M059J (cell line): ENCODE measurements around the gene SORCS2. TPM values are rescaled to one million over a fixed set of nuclear protein-coding genes. Genes with fewer than 3 reads are reported as not detected.

Experiments used
- DNase-seq: peaks from one replicate; pipeline ENCODE4 v3.0.0-alpha.2; 2012; ENCODE audit warnings: low read depth
- total RNA-seq: library from RNA; depleted of rRNA; stranded (reverse); fragments of >200 nt; shearing (Covaris generic); gene quantifications from 2 replicates; pipeline ENCODE4 v1.2.3, GENCODE V29; 2014

SORCS2 gene
- total RNA-seq, 1 experiment from 2014 or later = 0.02 TPM

DNA sequence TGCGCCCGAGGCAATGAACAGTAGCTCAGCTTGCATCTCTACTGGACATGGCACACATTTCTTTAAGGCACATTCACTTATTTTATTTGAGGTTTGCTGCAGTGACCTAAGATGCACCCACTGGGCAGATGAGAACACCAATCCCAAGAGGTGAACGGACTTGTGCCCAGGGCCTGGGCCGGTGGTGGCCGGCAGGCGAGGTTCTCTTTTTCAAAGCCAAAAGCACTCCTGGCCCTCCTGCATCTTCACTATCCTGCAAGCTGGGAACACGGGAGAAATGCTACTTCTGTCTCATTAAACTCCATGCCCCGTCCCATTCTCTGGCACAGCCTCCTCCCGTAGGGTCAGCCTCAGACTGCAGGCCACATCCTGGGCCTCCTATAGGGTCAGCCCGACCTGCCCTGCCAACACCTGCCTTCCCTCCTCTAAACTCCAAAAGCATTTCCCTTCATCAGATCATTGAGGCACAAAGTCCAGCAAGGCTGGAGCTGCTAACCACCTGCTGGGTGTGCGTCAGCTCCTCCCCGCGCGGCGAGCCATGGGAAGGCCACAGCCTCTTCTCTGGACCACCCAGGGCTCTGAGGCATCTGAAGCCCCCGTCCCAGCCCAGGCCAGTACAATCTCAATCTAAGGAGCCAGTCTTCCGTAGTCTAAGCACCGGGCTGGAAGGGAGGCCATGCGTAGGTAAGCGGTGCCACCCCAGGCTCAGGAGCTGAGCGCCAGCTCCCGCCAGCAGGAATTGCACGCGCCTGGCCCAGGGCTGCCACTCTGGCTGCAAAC is 581.3 kb downstream of the SORCS2 start:
- DNase-seq = no peak

DNA sequence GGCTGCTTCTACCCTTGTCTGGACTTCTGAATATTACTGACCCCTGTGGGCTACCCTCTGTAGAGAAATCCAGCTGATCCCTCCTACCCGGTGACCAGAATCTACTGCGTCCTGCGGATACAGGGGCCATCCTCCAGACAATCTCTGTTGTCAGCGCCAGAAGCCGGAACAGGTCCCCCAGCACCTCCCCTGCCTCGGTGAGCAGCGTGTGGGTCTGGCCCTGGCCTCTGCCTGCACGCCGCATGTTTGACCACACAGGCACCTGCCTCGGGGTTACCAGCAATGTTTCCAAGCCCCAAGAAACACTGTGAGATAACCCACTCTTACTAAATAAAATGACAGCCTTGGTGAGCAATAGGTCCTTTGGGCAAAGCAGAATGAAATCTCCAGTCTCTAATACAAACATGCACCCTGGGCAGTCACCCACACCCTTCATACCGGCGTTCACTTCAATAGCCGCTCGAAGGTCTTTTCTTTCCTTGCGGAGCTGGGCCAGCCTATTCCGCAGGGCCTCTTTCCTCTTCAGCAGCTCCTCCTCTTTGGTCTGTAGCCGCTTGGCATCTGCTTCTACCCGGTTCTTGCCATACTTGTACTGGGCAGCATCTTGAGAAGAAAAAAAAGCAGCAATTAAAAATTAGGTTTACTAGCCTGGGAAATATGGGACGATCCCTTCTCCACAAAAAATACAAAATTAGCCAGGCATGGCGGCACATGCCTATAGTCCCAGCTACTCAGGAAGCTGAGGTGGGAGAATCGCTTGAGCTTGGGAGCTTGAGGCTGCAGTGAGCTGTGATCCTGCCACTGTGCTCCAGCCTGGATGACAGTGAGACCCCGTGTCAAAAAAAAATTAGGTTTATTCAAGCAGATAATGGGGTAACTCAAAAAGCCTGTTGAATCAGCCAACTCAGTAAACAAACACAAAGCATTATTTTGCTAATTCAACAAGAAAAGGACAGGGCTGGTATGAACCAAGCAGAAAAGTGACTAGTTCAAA is 582.3 kb downstream of the SORCS2 start:
- DNase-seq = no peak

DNA sequence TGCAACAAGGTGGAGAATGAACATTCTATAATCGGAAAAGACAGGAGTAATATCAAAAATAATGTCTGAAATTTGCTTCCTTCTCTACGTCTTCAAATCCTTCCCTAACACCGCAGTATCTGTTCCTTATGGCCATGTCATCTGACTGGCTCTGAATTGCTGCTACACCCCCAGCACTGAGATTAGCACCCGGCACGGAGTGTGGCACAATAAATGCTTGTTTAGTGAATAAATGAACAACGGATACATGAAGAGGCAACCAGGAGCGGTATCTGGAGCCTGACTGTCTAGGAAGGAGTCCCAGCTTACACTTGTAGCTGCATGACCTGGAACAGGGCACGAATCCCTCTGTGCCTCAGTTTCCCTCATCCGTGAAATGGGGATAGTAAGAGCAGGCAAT is 583.1 kb downstream of the SORCS2 start:
- DNase-seq = no peak

DNA sequence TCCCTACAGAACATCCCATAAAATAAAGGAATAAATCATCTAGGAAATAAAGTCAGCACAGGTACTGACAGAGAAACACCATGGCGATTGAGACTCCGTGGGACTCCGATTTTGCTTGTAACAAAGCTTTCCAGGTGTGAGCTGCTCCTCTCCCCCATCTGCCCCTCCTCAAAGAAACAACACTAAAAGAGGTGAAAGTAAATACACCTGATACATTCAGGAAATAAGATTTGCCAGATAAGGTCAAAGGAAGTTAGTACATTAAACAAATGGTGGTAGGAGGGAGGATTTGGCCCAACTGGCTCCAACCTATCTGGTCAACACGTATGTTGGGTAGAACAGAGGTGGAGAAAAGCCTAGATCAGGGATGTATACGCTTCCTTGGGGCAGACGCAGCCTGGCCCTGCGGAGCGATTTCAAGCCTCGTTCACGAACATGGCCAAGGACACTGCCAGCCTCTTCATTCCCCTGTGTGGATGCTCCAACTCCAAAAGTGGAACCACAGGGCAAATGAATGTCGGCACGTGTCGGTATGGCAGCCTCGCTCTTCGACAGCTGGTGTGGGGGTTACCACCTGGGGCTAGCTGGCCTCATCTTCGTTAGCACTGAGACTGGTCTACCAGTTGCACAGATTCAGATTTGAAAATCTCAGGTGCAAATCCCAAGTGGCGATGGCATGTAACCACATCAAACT is 584.8 kb downstream of the SORCS2 start:
- no peak for DNase-seq

DNA sequence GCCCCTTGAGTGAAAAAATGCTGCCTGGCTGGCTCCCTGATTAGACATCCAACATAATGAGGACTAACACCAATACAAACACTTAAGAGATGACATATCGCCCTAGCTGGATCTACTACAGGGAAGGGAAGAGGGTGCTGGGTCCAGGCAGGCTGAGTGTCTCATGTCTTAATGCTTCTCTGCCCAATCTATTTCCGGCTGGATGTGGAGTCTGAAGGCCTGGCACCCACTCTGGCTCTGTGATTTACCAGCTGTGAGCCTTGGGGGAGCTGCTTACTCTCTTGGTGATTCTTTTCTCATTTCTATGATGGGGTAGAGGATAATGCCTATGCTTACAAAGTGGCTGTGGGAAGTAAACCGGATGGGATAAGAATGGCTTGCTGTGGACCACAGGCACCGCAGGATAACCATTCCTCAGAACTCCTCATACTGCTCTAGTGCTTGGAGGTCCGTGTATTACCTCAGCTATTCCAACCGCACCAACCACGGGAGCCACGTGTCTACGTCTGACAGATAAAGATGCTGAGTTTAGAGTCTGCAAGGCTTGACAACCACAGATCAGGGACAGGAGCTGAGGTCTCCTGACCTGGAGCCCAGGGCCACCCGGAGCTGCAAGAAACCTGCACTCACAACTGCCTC is 585.7 kb downstream of the SORCS2 start:
- no peak for DNase-seq

DNA sequence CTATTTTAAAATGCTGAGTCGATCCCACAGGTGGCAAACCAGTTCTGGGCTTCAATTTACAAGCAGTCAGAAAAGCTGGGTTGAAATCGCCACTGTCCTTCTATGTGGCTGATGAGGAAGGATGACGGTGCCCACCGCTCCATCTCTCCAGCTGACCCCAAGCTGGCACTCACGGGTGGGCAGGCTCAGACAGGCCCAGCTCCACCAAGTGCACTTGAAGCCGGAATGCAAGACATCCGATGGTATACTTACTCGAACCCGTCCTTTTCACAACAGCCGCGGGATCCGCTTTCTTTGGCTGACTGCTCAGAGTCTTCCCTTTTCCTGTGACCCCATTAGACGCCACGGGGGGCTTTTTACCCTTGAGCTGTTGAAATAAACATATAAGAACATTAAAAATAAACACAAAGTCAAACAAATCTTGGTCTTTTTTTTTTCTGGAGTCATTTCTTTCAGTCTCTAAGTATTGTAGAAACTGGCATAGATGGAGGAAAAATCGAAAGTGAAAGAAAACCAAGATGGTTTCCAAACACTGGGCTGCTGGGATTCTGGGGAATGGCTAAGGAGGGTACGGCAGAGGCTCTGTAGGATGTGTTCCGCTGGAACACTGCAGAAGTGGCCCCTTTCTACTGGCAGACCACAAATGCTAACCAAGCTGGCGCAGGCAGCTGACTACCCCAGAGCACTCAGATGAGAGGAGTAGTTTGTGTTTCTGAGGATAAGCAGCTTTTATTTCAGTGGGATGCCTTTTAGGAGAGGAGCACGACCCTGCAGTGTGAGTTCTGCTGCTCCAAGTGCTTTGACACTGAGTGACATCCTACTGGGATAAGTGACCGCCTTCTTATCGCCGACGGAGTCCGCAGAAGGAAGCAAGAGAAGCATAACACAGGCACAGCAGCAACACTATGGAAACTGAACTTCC is 586.4 kb downstream of the SORCS2 start:
- DNase-seq = no peak

DNA sequence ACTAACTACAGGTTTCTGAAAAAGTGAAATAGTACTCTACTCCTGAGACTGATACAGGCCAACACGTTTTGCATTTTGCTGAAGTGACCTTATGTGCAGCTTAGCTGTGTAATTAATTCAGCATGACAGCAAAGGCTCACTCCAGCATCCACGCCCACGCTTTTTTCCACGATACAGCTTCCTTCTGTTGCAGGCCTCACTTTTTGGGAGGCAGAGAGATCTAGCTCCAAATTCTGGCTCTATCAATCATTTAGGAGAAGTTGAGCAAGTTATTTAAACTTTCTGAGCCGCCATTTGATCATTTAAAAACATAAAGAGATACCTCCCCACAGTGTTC is 587.1 kb downstream of the SORCS2 start:
- DNase-seq = no peak

DNA sequence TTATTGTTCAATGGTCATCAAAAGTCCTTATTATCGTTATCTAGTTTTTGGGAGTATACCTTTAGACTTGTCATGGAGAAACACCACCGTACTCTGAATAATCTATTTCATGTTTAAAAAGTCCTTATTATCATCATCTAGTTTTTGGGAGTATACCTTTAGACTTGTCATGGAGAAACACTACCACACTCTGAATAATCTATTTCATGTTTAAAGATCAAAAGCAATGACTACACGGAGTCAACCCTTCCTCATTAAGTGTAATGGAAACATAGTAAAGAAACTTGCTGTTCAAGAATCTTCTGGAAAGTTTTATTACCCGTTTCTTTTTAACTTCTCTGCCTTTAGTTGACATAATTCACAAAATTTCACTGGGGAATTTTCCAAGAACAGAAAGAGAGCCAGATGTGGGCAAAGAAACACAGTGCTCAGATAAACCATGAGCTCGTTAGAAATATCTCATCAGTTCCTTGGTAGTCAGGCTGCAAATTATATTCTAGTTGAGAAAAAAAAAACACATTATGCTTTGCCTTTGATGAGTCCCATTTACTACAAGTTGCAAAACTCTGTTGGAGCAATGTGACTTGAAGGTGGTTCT is 588.5 kb downstream of the SORCS2 start:
- no peak for DNase-seq

DNA sequence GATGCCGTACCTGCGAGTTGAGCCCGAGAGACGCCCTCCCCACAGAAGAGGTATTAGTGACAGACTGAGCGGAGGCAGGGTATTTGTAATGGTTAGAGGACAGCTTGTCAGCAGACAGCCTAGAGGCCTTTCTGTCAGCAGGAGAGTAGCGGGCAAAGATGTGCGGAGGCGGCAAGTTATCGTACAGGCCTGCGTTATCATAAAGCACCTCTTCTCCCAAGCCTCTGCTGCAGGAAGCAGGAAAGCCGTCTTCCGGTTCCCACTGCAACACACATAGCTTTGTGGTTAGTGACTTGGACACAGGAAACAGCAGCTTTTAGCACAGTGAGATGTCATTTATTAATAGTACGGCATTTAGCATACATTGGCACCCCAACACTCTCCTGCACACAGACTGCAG is 589.0 kb downstream of the SORCS2 start:
- DNase-seq = no peak

DNA sequence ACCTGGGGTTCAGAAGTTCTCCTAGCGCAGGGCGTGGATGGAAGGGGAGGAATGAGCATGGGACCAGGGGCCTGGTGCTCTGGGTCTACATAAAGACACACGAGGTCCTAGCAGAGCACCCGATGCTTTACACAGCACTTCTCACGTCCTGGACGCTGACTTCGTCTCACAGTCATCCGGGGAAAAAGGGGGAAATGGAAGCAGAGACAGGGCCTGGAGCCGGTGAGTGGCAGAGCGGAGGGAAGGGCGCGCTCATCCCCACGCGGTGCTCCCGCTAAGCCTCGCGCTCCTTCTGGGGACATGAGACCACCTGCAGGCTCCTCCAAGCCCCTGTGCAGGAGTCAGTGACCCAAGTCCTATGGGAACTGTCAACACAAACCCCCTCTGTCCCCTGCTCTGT is 589.7 kb downstream of the SORCS2 start:
- DNase-seq = no peak

DNA sequence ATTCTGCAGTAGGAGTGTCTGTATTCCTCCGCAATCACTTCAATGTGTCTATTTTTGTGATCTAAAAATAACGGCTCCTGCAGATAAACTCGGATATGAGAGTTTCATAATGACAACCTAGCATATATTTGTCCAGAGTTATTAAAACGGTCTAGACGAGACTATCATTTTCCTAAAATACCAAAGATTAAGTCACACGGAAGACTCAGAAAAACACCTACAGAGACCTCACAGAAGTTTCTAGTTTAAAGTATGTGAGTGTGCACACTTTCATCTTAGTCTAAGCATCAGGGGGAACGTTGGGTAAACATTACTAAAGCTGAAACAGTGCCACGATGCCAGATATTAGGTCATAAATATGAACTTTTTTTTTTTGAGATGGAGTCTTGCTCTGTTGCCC is 590.4 kb downstream of the SORCS2 start:
- no peak for DNase-seq

DNA sequence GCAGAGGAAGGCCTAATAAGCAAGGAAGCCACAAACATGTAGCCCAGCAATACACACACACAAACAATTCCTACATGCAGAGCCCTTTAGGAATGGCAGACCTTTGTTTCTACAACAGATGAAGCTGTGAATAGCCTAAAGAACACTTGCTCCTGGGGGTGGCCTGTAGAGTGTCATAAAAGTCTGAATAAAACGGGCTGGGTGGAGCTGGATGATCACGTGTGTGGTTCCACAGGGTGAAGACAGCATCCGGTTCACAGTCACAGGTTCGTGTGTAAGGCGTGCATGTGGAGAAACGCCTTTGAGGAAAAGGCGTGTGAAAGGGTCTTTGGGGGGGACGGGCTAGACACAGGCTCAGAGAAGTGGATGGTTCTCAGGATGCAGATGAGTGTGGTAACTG is 591.2 kb downstream of the SORCS2 start:
- no peak for DNase-seq

DNA sequence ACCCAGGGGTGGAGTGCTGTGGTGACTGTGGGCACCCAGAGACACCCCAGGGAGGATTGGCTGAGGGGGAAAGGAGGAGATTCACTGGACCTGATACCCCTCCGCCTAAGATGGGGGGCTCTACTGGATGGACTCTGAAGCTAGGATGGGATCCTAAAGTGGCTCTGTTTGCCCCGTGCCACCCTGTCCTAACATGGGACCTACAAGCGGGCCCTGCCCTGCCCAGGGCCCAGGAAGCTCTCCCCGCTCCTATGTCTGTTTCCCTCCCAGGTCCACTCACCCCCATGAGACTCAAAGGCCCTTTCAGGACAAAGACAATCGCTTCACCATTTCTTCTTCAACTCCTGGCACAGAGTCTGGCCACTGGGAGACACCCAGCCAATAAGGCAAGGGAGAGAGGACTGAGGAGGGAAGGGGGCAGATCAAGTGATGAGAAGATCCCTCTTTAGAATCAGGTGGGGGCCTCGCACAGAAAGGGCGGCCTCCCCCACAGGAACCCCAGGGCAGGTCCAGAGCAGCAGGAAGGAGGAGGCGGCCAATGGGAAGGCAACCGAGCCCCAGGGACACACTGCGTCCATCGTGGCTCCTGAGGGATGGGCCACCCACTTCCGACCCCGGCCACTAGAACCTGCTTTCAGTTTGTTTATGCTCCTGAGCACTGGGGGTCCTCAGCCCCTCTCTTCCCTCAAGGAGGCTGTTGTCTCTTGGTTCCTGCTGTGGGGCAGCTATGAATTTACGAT is 592.0 kb downstream of the SORCS2 start:
- no peak for DNase-seq

DNA sequence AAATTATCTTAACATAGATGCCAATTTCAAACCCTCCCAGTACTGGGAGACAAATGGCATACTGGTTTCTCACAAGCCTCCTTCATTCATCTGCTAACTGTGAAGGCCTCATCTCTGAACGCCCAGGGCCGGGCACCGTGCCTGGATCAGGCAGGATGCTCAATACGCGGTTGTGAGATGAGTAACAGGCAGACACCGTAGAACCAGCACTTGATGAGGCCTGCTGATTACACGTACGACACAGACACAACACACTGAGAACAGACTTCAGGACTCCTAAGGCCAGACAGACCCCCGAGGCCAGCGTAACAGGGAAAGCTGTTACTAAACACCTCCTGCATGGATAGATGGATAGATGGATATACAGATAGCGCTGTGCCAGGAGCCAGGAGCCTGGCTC is 592.7 kb downstream of the SORCS2 start:
- peak; percentile 30 for DNase-seq

DNA sequence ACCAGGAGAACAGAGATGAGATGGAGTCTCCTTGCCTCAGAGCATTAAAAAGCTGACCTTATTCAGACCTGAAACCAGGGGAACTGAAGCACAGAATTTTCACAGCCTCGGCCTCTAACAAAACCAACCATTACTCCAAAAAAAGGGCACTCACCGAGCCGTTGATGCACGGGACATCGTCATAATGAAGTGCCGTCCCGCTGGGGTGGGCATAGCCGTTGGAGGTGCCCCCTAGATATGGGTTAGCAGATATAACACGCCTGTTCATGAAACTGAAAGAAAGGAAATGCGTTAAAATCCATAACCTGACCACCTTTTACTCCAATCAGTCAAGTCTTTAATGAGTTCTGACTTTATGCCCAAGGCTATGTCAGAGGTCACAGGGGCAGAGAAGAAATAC is 593.7 kb downstream of the SORCS2 start:
- no peak for DNase-seq

DNA sequence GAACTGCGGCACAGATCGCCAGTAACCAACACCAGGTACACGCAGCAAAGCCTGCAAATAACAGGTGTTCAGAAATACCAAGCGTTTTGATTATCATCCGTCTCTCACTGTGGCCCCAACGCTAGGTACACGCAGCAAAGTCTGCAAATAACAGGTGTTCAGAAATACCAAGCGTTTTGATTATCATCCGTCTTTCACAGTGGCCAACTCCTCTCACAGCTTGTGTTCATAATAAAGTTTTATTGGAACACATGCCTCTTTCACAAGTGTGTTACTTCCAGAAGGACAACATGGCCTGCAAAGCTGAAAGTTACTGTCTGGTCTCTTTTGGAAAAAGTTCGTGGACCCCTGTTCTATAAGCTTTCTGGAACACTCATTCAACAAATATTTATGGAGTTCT is 594.2 kb downstream of the SORCS2 start:
- no peak for DNase-seq

DNA sequence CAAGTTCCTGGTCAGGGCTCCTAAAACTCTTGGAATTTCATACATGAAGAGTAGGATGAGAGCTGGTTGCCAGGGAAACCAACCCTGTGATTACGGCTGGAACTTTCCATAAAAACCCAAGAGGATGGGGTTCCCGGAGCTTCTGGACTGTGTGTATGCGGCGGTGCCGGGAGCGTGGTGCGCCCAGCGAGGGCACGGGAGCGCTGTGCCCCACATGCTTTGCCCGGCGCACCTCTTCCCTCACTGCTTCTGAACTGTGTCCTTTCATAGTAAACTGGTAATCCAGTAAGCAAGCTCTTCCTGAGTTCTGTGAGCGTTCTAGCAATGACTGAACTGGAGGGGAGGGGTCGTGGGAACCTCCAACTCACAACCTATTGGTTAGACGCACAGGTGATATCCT is 594.7 kb downstream of the SORCS2 start:
- no peak for DNase-seq

DNA sequence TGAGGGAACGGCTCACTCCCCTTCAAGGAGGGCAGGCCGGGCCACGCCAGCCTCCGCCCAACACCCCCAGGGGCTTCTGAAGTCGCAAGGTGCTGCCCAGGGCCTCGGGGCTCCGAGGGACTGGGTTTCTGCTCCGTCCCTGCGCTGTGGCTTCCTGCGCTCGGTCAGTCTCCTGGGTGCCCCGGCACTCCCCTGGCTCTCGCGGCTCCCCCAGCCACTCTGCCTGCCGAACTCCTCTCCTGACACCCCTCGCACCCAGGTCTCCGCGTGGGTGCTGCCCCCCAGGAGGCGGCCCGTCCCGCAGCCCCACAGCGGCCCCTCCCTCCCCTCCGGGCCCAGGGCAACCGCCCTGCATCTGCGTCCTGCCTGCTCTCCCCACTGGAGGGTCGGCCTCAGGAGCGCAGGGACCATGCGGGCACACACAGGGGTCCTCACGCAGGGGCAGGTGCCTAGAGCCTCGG is 595.4 kb downstream of the SORCS2 start:
- no peak for DNase-seq

DNA sequence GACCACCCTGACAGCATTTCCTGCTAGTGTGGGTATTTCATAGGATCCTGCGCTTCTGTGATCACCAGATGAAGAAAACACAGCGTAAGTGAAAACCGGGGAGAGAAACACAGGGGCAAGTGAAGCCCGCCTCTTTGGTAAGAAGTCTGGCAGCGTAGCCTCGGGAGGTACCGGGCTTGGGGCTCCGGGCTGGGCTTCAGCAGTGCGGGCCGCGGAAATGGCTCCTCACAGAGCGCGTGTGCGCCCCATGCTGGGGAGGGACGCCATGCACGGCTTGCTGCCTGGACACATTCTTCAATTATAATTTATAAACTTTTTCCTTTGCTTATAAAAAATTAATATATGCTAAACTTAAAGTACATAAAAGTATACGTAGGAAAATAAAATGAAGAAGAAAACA is 595.9 kb downstream of the SORCS2 start:
- no peak for DNase-seq
